Breast epithelium (tissue), 4 donors: ENCODE measurements around the gene BAMBI. TPM values are rescaled to one million over a fixed set of nuclear protein-coding genes. Genes with fewer than 3 reads are reported as not detected.

Experiments
- DNase-seq, 2 donors: peaks; one replicate each; pipeline ENCODE4 v3.0.0-alpha.2; 2019; ENCODE audit warnings: low spot score in 2 of 2
- H3K27ac ChIP-seq, 2 donors: fragments of 200-600 bp; sonication (generic) in 1 of 2; one replicate each; pipeline ENCODE4 v1.5.1; 2016 to 2019; ENCODE audit warnings: mild to moderate bottlenecking in 1 of 2
- H3K27me3 ChIP-seq, 2 donors: fragments of 200-600 bp; sonication (generic) in 1 of 2; one replicate each; pipeline versions ENCODE4 v1.5.1 to v1.6.0; 2017 to 2019; ENCODE audit warnings: control low read depth in 1 of 2, mild to moderate bottlenecking in 1 of 2
- H3K36me3 ChIP-seq: fragments of 200-600 bp; one replicate; pipeline ENCODE4 v1.5.1; 2019
- H3K4me1 ChIP-seq, 2 donors: fragments of 200-600 bp; sonication (generic); one replicate each; pipeline ENCODE4 v1.5.1; 2016 to 2019; ENCODE audit warnings: control low read depth in 1 of 2
- H3K4me3 ChIP-seq, 3 donors: fragments of 200-600 bp; sonication (generic); 1 replicate in 2 of 3; 2 replicates in 1 of 3; pipeline ENCODE4 v1.5.1; 2016 to 2019; ENCODE audit warnings: mild to moderate bottlenecking in 3 of 3, moderate library complexity in 2 of 3
- H3K9me3 ChIP-seq, 2 donors: fragments of 200-600 bp; sonication (generic) in 1 of 2; one replicate each; pipeline ENCODE4 v1.5.1; 2016 to 2019; ENCODE audit warnings: control low read depth in 1 of 2
- CTCF ChIP-seq, 3 donors: fragments of 450-650 bp; IDR thresholded peaks; one replicate each; pipeline ENCODE4 v1.5.1; 2016 to 2017; ENCODE audit warnings: antibody characterized with exemption in 3 of 3, mild to moderate bottlenecking in 3 of 3, moderate library complexity in 3 of 3
- POLR2A ChIP-seq: fragments of 450-650 bp; IDR thresholded peaks from one replicate; pipeline ENCODE4 v1.6.1; 2016; ENCODE audit warnings: antibody characterized with exemption, mild to moderate bottlenecking, moderate library complexity
- POLR2AphosphoS5 ChIP-seq, 3 donors: sonication (generic); formaldehyde crosslinking; IDR thresholded peaks; one replicate each; pipeline ENCODE4 v1.6.1; 2017; ENCODE audit warnings: antibody characterized with exemption in 3 of 3
- intact Hi-C: fragments of 100-400 bp; cut with DNase I; formaldehyde crosslinking; loops from one replicate; pipeline ENCODE4 v1.15.1; 2023; ENCODE audit warnings: low total_unique reads
- total RNA-seq, 3 donors: library from RNA; depleted of rRNA; stranded (reverse); fragments of >200 nt; gene quantifications; one replicate each; pipeline ENCODE4 v1.1.0, GENCODE V29; 2016

The BAMBI gene
- total RNA-seq, 3 donors from 2014 or later: 3.4 to 41.9 (median 7.5) TPM

- H3K4me1 ChIP-seq: no peaks in the 10 kb centered on the region
- no peaks in the 10 kb centered on the region for H3K9me3 ChIP-seq
- TF ChIP-seq POLR2AphosphoS5 (IDR thresholded peaks at IDR 0.05) (no peak), POLR2A (no peak), CTCF (IDR thresholded peaks at IDR 0.05) (no peak)
- H3K27ac ChIP-seq: no peak overlapping the region
- DNase-seq: no peak
- H3K36me3 ChIP-seq: no peaks in the 10 kb centered on the region
- intact Hi-C loops: no loop called here
- H3K4me3 ChIP-seq: no peak overlapping the region
- no peaks in the 10 kb centered on the region for H3K27me3 ChIP-seq
Measured at GRCh38 chr10:28716748-28717147, 39.4 kb downstream of the BAMBI start.

- H3K9me3 ChIP-seq: no peaks in the 10 kb centered on the region
- no peaks in the 10 kb centered on the region for H3K4me1 ChIP-seq
- H3K27me3 ChIP-seq: no peaks in the 10 kb centered on the region
- H3K36me3 ChIP-seq: no peaks in the 10 kb centered on the region
- no peak overlapping the region for H3K27ac ChIP-seq
- intact Hi-C loops: no loop called here
- TF ChIP-seq CTCF (IDR thresholded peaks at IDR 0.05) (no peak), POLR2AphosphoS5 (IDR thresholded peaks at IDR 0.05) (no peak), POLR2A (no peak)
- no peak for DNase-seq
- H3K4me3 ChIP-seq: no peak overlapping the region
Measured at GRCh38 chr10:28717656-28718201, 40.4 kb downstream of the BAMBI start.

DNA sequence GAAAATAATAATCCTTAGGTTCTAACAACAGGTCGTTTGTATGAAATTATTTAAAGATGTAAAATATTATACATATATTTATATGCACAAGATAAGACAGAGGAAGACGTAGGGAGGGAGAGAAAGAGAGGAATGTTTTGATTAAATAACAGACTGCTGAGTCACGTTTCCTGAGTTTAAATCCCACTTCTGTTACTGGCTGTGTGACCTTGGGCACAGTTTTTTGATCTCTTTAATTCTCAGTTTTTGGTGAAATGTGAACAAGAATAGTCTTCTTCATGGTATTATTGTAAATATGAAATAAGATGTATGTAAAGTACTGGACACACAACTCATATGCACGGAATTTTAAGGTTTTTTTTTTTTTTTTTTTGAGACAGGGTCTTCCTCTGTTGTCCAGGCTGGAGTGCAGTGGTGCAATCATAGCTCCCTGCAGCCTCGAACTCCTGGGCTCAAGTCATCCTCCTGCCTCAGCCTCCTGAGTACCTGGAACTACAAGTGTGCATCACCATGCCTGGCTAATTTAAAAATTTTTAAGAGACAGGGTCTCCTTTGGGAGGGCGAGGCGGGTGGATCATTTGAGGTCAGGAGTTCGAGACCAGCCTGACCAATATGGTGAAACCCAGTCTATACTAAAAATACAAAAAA is 42.6 kb downstream of the BAMBI start:
- no peaks in the 10 kb centered on the region for H3K4me1 ChIP-seq
- H3K27me3 ChIP-seq: no peaks in the 10 kb centered on the region
- DNase-seq: no peak
- no peak for TF ChIP-seq POLR2A
- TF ChIP-seq POLR2AphosphoS5 (IDR thresholded peaks at IDR 0.05): no peak
- no peak for TF ChIP-seq CTCF (IDR thresholded peaks at IDR 0.05)
- no peaks in the 10 kb centered on the region for H3K9me3 ChIP-seq
- H3K4me3 ChIP-seq: no peak overlapping the region
- H3K27ac ChIP-seq: no peak overlapping the region
- H3K36me3 ChIP-seq: no peaks in the 10 kb centered on the region
- intact Hi-C loops: no loop called here

DNA sequence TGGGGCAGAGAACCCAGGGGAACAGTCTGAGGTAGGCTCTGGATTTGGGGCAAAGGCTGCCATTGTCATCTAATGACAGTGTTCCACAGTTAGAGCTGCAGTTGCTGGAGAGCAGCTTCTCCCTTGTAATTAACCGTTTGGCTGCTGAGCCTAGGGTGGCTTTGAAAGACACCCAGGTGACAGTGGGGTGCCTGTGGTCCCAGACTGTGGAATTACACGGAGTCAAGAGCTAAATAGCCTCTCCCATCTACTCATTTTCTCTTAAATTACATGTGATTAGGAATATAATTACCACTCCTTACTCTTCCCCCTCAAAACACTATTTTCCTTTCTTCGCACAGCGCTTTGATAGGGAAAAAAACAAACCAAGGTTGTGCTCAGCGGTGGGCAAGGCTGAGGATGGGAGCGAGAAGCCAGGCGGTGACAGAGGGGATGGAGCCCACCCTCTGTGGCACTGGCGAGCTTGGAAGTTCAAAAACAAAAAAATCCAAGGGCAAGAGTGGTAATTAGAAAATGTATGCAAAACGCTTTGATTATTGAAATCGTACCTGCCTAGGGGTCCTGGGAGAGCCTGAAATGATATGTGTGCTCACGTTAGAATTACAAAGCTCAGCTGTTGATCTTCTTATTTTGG is 44.1 kb downstream of the BAMBI start:
- peak overlapping the region in 1 of 3 donors; percentile 51 for H3K4me3 ChIP-seq
- intact Hi-C loops: no loop called here

More for the DNA sequence above, 44.1 kb downstream of the BAMBI start:
- Histone ChIP-seq H3K27me3 (no peaks in the 10 kb centered on the region), H3K4me1 (no peaks in the 10 kb centered on the region), H3K9me3 (no peaks in the 10 kb centered on the region), H3K27ac (no peak overlapping the region), H3K36me3 (no peaks in the 10 kb centered on the region)
- DNase-seq: no peak
- no peak for TF ChIP-seq CTCF (IDR thresholded peaks at IDR 0.05)
- TF ChIP-seq POLR2AphosphoS5 (IDR thresholded peaks at IDR 0.05): no peak
- no peak for TF ChIP-seq POLR2A
